Measurements from ENCODE around the gene IGHMBP2.

The IGHMBP2 gene

GRCh38 chr11:68924073-68924925 lies 20.6 kb downstream of the IGHMBP2 start:
- TF ChIP-seq CTCF (IDR thresholded peaks at IDR 0.05; ENCODE audit: insufficient read depth, low read length, poor library complexity, severe bottlenecking): no peak
- no peak for TF ChIP-seq EZH2phosphoT487 (conservative IDR thresholded peaks at IDR 0.05; ENCODE audit: low read length)
- no peak overlapping the region for H3K4me3 ChIP-seq (ENCODE audit: insufficient read depth, low read length, poor library complexity, severe bottlenecking)
- H3K9ac ChIP-seq (ENCODE audit: low read length): no peak overlapping the region
- no peak overlapping the region for H3K4me2 ChIP-seq (ENCODE audit: low read depth, low read length, poor library complexity, severe bottlenecking)
- H3F3A ChIP-seq (ENCODE audit: insufficient read depth): no peaks in the 10 kb centered on the region; the same call in 1 of the 2 replicates
- H4K20me1 ChIP-seq (ENCODE audit: low read depth, low read length): no peaks in the 10 kb centered on the region
- no peaks in the 10 kb centered on the region for H3K9me2 ChIP-seq (replicated peaks; ENCODE audit: insufficient read depth, low read length)
- peaks cover 11% of the 10 kb centered on the region; the same call in 1 of the 2 replicates for H3K9me3 ChIP-seq (ENCODE audit: insufficient read depth, low read length)
- H3K27me3 ChIP-seq (ENCODE audit: low read length): no peaks in the 10 kb centered on the region
- no peak overlapping the region for H2AFZ ChIP-seq (ENCODE audit: low read depth, low read length, severe bottlenecking)
- no peak overlapping the region for H3K27ac ChIP-seq (ENCODE audit: low read depth, low read length)
- no peaks in the 10 kb centered on the region for H3K79me2 ChIP-seq (ENCODE audit: insufficient read depth, low read length)
- peaks cover 43% of the 10 kb centered on the region for H3K36me3 ChIP-seq (ENCODE audit: low read length)

GRCh38 chr11:68925611-68926010 lies 21.9 kb downstream of the IGHMBP2 start:
- Histone ChIP-seq H2AFZ (ENCODE audit: low read depth, low read length, severe bottlenecking) (no peak overlapping the region), H3K27me3 (ENCODE audit: low read length) (no peaks in the 10 kb centered on the region), H3F3A (ENCODE audit: insufficient read depth) (no peaks in the 10 kb centered on the region), H3K9me2 (replicated peaks; ENCODE audit: insufficient read depth, low read length) (no peaks in the 10 kb centered on the region), H3K4me3 (ENCODE audit: insufficient read depth, low read length, poor library complexity, severe bottlenecking) (no peak overlapping the region), H4K20me1 (ENCODE audit: low read depth, low read length) (no peaks in the 10 kb centered on the region), H3K4me2 (ENCODE audit: low read depth, low read length, poor library complexity, severe bottlenecking) (no peak overlapping the region), H3K27ac (ENCODE audit: low read depth, low read length) (no peak overlapping the region), H3K79me2 (ENCODE audit: insufficient read depth, low read length) (no peaks in the 10 kb centered on the region), H3K9me3 (ENCODE audit: insufficient read depth, low read length) (peaks cover 11% of the 10 kb centered on the region; the same call in 1 of the 2 replicates), H3K36me3 (ENCODE audit: low read length) (peaks cover 35% of the 10 kb centered on the region), H3K9ac (ENCODE audit: low read length) (no peak overlapping the region)
- TF ChIP-seq CTCF (IDR thresholded peaks at IDR 0.05; ENCODE audit: insufficient read depth, low read length, poor library complexity, severe bottlenecking) (no peak), EZH2phosphoT487 (conservative IDR thresholded peaks at IDR 0.05; ENCODE audit: low read length) (no peak)

- Histone ChIP-seq H3K9ac (ENCODE audit: low read length) (no peak overlapping the region), H2AFZ (ENCODE audit: low read depth, low read length, severe bottlenecking) (no peak overlapping the region), H3K9me3 (ENCODE audit: insufficient read depth, low read length) (peaks cover 11% of the 10 kb centered on the region; the same call in 1 of the 2 replicates), H3K27ac (ENCODE audit: low read depth, low read length) (no peak overlapping the region), H3K4me2 (ENCODE audit: low read depth, low read length, poor library complexity, severe bottlenecking) (no peak overlapping the region), H3K27me3 (ENCODE audit: low read length) (no peaks in the 10 kb centered on the region), H4K20me1 (ENCODE audit: low read depth, low read length) (no peaks in the 10 kb centered on the region), H3K79me2 (ENCODE audit: insufficient read depth, low read length) (no peaks in the 10 kb centered on the region), H3K36me3 (ENCODE audit: low read length) (peaks cover 32% of the 10 kb centered on the region), H3F3A (ENCODE audit: insufficient read depth) (no peaks in the 10 kb centered on the region), H3K9me2 (replicated peaks; ENCODE audit: insufficient read depth, low read length) (no peaks in the 10 kb centered on the region), H3K4me3 (ENCODE audit: insufficient read depth, low read length, poor library complexity, severe bottlenecking) (no peak overlapping the region)
- TF ChIP-seq EZH2phosphoT487 (conservative IDR thresholded peaks at IDR 0.05; ENCODE audit: low read length): no peak
- TF ChIP-seq CTCF (IDR thresholded peaks at IDR 0.05; ENCODE audit: insufficient read depth, low read length, poor library complexity, severe bottlenecking): no peak
Measured at GRCh38 chr11:68927280-68928135, 23.8 kb downstream of the IGHMBP2 start.

Measured in SU-DHL-6 (cell line).